ENCODE results near the gene FAM72A.
"Not testable (repeated sequence)": the region's sequence is repeated elsewhere in the genome, so short reads cannot be mapped to it uniquely, and the experiment has no call there.

The FAM72A gene

DNA sequence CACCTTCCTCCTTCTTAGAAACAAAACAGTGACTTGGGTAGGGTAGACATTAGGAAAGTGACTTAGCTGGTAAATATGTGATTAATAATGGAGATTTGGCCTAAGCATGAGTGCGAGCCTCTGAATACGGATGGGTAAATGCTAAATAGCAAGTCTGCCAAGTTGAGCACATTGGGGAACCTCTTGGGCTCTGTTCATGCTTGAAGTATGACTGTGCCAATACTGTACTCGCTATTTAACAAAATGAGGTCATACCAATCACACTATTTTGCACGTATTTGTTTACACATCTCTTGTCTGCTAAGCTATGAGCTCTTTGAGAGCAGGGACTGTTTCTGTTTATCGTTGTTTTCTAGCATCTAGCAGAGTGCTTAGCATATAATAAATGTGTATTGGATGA, 24.2 kb upstream of the FAM72A start:
- not testable (repeated sequence) for H3K27ac ChIP-seq (ENCODE audit: low read length); H3K36me3 ChIP-seq (ENCODE audit: insufficient read depth, low read depth, low read length); H3K4me1 ChIP-seq (ENCODE audit: insufficient read depth, low read length); H3K9me3 ChIP-seq (ENCODE audit: insufficient read depth, low read depth, low read length); H3K27me3 ChIP-seq (ENCODE audit: insufficient read depth, low read length); H3K9ac ChIP-seq (ENCODE audit: low read depth, low read length); H3K4me3 ChIP-seq (ENCODE audit: low read length)

DNA sequence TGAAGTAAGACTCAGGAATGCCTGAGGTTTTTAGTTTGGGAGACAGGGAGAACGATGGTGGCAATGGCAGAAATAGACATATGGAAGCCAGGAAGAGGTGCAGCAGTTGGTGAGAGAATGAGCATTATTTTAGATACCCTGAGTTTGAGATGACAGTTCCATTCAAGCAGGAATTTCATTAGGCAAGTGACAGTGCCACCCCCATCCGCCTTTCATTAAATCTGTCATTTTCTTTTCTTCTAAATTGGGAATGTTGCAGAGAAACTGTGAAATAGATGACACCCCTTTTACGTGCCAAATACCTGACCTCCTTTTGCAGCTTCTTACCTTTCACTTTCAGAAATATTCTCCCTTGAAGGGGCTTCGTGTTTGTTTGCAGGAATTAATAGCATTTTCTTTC, 22.7 kb upstream of the FAM72A start:
- not testable (repeated sequence) for H3K4me1 ChIP-seq (ENCODE audit: insufficient read depth, low read length); H3K4me3 ChIP-seq (ENCODE audit: low read length); H3K9ac ChIP-seq (ENCODE audit: low read depth, low read length); H3K9me3 ChIP-seq (ENCODE audit: insufficient read depth, low read depth, low read length); H3K27ac ChIP-seq (ENCODE audit: low read length); H3K36me3 ChIP-seq (ENCODE audit: insufficient read depth, low read depth, low read length); H3K27me3 ChIP-seq (ENCODE audit: insufficient read depth, low read length)

DNA sequence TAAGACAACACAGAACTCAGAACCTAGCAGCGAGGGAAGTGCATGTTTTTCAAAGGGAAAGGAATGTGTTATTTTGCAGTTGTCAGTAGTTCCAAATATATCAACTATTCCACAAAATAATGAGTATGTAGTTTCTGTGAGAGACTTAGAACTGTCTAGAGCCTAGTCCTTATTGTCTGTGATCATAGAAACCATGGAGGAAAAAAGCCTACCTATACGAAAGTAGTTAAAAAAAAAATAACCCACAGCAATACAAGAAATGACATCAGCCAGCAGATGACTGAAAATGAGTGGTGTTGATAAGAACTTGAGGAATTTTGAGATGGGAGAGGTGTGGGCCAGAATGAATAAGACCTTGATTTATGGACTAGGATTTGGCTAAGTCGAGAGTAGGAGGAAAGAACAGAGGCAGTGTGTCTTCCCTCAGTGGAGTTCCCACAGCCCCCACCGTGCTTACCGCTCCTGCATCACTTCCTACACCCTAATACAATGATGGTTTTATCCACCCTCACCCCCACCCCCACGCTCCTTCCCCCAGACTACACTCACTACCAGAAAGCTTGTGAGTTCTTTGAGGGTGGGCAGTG, 21.6 kb upstream of the FAM72A start:
- not testable (repeated sequence) for H3K27ac ChIP-seq (ENCODE audit: low read length); H3K36me3 ChIP-seq (ENCODE audit: insufficient read depth, low read depth, low read length); H3K4me3 ChIP-seq (ENCODE audit: low read length); H3K9me3 ChIP-seq (ENCODE audit: insufficient read depth, low read depth, low read length); H3K4me1 ChIP-seq (ENCODE audit: insufficient read depth, low read length); H3K27me3 ChIP-seq (ENCODE audit: insufficient read depth, low read length); H3K9ac ChIP-seq (ENCODE audit: low read depth, low read length)

DNA sequence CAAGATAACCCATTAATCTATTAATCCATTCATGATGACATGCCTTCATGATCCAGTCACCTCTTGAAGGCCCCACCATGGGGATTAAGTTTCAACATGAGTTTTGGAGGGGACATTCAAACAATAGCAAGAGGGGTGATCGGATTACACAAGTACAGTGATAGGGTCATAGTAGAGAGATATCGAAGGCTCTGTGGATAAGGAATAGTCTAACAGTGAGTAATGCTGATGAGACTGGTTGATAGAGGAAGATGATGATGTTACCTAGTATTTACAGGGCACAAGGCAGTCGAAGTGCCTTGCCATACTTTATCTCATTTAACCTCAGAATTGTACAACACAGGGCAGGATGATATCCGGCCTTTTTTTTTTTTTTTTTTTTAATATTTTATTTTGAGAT, 18.9 kb upstream of the FAM72A start:
- not testable (repeated sequence) for H3K36me3 ChIP-seq (ENCODE audit: insufficient read depth, low read depth, low read length); H3K9me3 ChIP-seq (ENCODE audit: insufficient read depth, low read depth, low read length)

DNA sequence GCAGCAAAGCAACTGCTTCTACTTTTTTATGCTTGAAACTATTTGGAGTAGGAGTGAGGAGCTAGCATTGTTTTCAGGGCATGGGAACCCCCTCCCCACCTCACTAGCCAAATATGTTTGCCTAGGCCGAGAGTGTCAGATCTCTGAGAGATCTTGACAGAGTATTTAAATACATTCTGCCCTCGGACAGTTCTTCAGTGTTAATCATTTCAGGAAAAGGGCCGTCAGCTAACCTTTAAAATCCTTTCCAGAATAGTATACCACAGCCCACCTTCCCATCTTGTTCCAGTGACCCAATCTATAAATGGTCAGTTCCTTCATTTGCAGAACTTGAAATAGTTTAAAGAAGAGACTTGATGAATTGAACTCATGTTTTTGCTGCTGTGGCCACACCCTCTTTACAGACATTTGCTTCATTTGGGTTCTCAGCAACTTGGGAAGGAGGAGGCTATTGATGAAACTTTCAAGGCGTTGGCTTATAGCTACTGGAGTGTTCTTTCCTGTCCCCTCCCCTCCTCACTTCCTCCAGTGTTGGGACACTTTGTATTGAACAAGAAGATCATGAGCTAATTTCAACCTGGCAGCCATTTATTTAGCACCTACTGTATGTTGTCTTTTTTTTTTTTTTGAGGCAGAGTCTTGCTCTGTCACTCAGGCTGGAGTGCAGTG, 17.8 kb upstream of the FAM72A start:
- not testable (repeated sequence) for H3K27ac ChIP-seq (ENCODE audit: low read length)

More for the DNA sequence above, 18.9 kb upstream of the FAM72A start:
- not testable (repeated sequence) for H3K4me1 ChIP-seq (ENCODE audit: insufficient read depth, low read length); H3K4me3 ChIP-seq (ENCODE audit: low read length); H3K27me3 ChIP-seq (ENCODE audit: insufficient read depth, low read length); H3K27ac ChIP-seq (ENCODE audit: low read length); H3K9ac ChIP-seq (ENCODE audit: low read depth, low read length)

DNA sequence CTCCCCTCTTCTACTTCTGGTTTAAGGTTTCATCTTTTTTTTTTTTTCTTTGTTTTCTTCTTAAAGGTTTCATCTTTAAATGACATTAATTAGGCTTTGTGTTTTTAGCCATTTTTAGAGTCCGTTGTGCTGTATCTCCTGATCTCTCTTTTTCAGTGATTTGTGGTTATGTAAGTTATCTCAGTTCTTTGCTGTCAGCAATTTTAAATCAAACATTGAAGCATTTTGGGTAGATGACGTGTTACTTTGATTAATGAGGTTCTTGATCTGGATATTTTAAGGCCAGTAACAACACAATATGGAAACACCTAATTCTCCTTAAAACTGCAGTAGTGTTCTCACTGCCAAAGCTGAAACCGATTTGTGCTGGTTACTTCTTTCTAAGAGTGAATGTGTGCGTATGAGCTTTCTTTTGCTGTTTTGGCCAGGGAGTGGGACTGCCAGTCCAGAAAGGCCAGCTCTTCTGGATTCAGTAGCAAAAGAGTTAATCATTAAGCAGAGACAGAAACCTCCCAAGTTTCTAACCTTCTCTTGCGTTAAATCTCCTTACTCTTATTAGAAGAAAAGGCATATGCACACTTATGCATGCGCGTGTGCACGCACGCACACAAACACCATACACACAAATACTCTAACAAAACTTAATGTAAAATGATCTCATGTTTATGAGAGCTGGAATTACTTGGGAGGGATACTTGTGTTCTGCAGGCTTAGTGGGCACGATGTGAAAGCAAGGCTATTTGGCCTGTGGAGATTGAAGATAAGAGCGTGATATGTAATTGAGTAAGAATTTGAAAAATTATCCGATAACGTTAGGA, 17.1 kb upstream of the FAM72A start:
- H3K9ac ChIP-seq (ENCODE audit: low read depth, low read length); H3K4me3 ChIP-seq (ENCODE audit: low read length); H3K9me3 ChIP-seq (ENCODE audit: insufficient read depth, low read depth, low read length); H3K27ac ChIP-seq (ENCODE audit: low read length); H3K27me3 ChIP-seq (ENCODE audit: insufficient read depth, low read length); H3K4me1 ChIP-seq (ENCODE audit: insufficient read depth, low read length); H3K36me3 ChIP-seq (ENCODE audit: insufficient read depth, low read depth, low read length): not testable (repeated sequence)

More for the DNA sequence above, 17.8 kb upstream of the FAM72A start:
- H3K9me3 ChIP-seq (ENCODE audit: insufficient read depth, low read depth, low read length); H3K9ac ChIP-seq (ENCODE audit: low read depth, low read length); H3K27me3 ChIP-seq (ENCODE audit: insufficient read depth, low read length); H3K36me3 ChIP-seq (ENCODE audit: insufficient read depth, low read depth, low read length); H3K4me3 ChIP-seq (ENCODE audit: low read length); H3K4me1 ChIP-seq (ENCODE audit: insufficient read depth, low read length): not testable (repeated sequence)

DNA sequence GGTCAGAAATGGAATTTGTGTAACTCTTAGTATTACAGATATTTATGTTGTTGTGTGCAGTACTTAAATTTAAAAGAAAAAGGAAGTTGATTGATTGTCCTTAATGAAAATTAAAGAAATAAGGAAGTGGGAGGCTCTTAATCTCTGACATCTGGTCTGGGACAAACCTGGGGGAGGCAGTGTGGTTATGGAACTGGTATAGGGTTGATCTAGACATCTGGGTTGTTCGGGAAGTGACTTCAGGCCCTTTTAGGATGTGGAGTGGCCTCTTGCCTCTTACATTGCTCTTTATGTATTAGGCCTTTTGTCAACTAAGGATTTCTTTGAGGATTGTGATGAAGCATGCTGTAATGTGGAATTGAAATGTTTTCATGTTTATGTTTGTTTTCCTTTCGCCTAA, 16.1 kb upstream of the FAM72A start:
- not testable (repeated sequence) for H3K9me3 ChIP-seq (ENCODE audit: insufficient read depth, low read depth, low read length); H3K4me1 ChIP-seq (ENCODE audit: insufficient read depth, low read length); H3K36me3 ChIP-seq (ENCODE audit: insufficient read depth, low read depth, low read length); H3K4me3 ChIP-seq (ENCODE audit: low read length); H3K9ac ChIP-seq (ENCODE audit: low read depth, low read length); H3K27me3 ChIP-seq (ENCODE audit: insufficient read depth, low read length); H3K27ac ChIP-seq (ENCODE audit: low read length)

DNA sequence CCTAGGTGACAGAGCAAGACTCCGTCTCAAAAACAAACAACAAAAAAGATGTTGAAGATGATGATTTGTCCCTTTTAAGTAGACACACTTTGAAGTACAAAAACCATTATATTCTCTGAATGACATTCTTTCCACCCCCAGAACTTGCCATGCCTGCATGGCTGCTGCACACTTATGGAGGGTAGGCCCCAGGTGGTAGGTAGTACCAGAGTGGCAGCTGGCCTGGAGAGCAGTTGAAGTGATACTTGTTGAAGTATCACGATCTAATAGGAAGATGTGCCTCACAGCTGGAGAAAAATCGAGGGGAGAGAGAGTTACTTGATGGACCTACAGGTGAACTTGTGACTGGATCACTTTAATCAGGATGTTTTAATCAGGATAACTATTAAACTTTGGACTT, 15.6 kb upstream of the FAM72A start:
- H3K27me3 ChIP-seq (ENCODE audit: insufficient read depth, low read length); H3K4me3 ChIP-seq (ENCODE audit: low read length); H3K4me1 ChIP-seq (ENCODE audit: insufficient read depth, low read length); H3K9ac ChIP-seq (ENCODE audit: low read depth, low read length); H3K36me3 ChIP-seq (ENCODE audit: insufficient read depth, low read depth, low read length); H3K9me3 ChIP-seq (ENCODE audit: insufficient read depth, low read depth, low read length); H3K27ac ChIP-seq (ENCODE audit: low read length): not testable (repeated sequence)

DNA sequence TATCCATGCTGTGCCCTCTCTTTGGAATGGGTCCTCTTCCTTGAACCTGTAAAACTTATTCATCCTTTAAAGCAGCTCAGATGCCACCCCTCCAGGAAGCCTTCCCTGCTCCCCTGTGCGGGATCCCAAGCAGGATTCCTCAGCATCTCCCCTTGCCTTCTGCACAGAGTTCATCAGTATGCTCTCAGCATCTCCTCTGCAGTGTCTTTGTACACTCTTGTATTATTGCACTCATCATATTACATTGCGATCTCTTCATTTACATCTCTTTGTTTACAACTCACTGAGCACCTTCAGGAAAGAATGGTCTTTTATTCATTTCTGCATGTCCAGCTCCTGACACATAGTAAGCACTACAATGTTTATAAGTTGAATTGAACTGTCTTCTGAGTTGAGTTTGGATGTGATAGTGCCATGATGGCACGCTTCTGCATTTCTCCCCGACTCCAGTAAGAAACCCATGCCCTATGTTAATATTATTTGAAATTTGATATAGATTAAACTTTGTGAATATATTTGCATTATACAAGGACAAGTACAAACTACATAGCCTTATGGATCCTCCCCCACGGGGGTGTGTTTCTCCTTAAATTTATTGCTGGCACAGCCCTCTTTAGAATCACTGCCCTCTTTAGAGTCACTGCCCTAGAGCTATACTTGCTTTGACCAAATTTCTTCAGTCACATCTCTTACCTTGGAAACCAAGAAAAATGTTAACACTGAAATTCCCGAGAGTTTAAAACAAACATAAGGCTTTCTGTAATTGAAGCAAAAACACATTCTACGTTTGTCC, 13.2 kb upstream of the FAM72A start:
- H3K4me1 ChIP-seq (ENCODE audit: insufficient read depth, low read length): not testable (repeated sequence)

DNA sequence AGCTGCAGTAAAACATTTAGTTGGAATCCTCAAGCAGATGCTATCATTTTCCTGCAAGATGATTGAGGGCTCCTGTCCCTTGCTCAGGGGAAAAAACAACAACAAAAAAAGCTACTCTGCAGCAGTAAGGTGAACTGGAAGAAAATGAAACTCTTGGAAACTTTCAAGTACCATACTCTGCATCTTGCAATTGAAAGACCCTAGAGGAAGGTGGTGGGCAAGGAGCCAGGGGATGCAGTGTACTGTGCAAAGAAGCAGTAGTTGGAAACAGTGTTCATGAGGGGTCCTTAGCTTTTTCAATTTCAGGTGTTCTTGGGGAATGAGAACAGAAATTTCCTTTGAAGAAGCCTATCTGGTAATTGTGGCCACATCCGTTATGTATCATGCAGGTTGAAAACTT, 8.2 kb upstream of the FAM72A start:
- H3K27ac ChIP-seq (ENCODE audit: low read length); H3K9ac ChIP-seq (ENCODE audit: low read depth, low read length); H3K9me3 ChIP-seq (ENCODE audit: insufficient read depth, low read depth, low read length); H3K4me1 ChIP-seq (ENCODE audit: insufficient read depth, low read length); H3K27me3 ChIP-seq (ENCODE audit: insufficient read depth, low read length); H3K36me3 ChIP-seq (ENCODE audit: insufficient read depth, low read depth, low read length); H3K4me3 ChIP-seq (ENCODE audit: low read length): not testable (repeated sequence)

More for the DNA sequence above, 13.2 kb upstream of the FAM72A start:
- H3K4me3 ChIP-seq (ENCODE audit: low read length); H3K9me3 ChIP-seq (ENCODE audit: insufficient read depth, low read depth, low read length); H3K9ac ChIP-seq (ENCODE audit: low read depth, low read length); H3K27ac ChIP-seq (ENCODE audit: low read length); H3K36me3 ChIP-seq (ENCODE audit: insufficient read depth, low read depth, low read length); H3K27me3 ChIP-seq (ENCODE audit: insufficient read depth, low read length): not testable (repeated sequence)

DNA sequence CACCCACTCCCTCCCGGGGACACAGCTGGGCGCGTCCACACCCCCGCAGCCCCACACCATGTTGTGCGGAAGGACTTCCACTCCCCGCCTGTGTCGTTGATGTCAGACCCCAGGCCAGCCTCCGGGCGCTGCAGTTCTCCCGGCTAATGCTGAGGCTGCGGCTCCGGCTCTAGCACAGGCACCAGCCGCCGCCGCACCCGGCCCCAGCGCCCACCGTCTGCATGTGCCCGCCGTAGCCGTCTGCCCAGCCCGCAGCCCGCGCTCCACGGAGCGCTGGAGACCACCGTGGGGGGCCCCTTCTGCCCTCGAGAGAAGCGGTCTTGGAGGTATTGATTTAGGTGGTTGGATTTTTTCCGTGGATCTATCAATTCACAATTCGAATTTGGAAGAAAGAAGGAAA, 2.9 kb upstream of the FAM72A start:
- not testable (repeated sequence) for H3K27me3 ChIP-seq (ENCODE audit: insufficient read depth, low read length); H3K9ac ChIP-seq (ENCODE audit: low read depth, low read length); H3K4me3 ChIP-seq (ENCODE audit: low read length); H3K9me3 ChIP-seq (ENCODE audit: insufficient read depth, low read depth, low read length); H3K36me3 ChIP-seq (ENCODE audit: insufficient read depth, low read depth, low read length); H3K4me1 ChIP-seq (ENCODE audit: insufficient read depth, low read length); H3K27ac ChIP-seq (ENCODE audit: low read length)

DNA sequence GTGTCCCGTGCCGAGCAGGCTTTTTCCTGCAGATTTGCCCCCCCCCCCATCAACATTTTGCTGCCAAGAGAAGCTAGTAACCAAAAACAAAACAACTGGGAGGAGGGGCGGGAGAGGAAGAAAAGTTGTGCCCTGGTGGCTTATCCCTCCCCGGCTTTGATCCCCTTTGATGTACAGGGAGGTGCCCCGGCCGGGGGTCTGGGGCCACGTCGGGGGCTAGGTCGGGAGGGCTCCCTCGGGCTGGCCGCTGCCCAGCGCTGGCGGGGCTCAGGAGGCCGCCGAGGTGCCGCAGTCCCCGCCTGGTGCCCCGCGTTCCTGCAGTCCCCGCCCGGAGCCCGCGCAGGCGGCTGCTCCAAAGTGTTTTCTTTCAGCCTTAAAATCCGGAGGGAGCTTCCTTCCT, 2.2 kb upstream of the FAM72A start:
- H3K27ac ChIP-seq (ENCODE audit: low read length); H3K27me3 ChIP-seq (ENCODE audit: insufficient read depth, low read length); H3K36me3 ChIP-seq (ENCODE audit: insufficient read depth, low read depth, low read length); H3K9ac ChIP-seq (ENCODE audit: low read depth, low read length); H3K9me3 ChIP-seq (ENCODE audit: insufficient read depth, low read depth, low read length); H3K4me1 ChIP-seq (ENCODE audit: insufficient read depth, low read length): not testable (repeated sequence)
- H3K4me3 ChIP-seq (ENCODE audit: low read length): peak overlapping the region; percentile 56; the same call in 1 of the 2 replicates

All from iPS-20b (cell line).